Eye (tissue), 1 donor: ENCODE results near the gene NBL1.

Experiments used
- DNase-seq: peaks from one replicate; pipeline ENCODE4 v3.0.0-alpha.2; 2015

Gene NBL1

DNA sequence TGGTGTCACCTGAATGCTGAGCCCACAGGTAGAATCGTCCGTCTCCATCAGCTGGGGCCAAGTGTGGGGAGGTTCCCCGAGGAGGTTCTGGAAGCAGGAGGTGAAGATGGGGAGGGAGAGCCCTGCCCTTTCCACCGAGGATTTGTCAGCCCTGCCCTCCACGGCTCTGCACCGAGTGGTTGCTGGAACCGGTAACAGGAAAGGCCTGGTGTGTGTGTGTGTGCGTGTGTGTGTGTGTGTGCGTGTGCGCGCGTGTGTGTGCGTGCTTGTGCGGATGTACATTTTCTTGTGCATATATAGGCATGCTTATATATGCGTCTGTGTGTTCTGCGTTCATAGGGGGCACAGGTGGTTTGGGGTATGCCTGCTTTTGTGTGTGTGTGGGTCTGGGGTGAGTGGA, 3.5 kb downstream of the NBL1 start:
- no peak for DNase-seq

DNA sequence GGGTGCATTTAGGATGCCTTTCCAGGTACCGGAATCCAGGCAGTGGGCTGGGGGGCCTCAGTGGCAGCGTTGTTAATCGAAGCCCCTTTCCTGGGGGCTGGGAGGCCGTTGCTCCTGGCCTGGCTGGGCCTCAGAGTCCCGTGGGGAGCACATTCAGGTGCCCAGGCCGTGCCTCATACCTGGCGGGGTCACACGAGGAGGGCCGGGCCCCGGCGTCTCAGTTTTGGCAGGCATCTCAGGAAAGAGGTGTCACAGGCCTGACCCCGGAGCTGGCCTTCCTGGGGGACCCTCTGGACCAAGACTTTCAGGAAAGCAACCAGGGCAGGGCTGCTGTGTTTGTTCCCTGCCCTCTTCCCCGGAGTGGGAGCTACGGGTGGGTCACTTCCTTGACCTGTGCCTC, 4.1 kb downstream of the NBL1 start:
- no peak for DNase-seq

DNA sequence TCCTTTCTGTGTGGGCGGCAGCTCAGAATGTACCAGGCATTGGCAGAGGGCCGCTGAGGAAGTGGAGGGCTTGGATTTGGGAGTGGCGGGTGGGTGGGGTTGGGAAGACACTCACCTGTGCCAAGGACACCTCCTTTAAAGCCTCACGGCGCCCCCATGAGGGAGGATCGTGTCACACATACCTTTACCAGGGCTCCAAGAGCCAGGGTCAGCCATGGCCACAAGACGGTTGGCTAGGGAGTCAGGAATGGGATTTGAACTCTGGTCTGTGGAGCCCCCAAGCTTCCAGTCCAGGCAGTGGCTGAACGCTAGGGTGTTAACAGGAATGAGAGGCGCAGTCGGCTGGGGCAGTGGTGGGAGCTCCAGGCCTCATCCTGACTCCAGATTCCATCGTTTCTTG, 4.6 kb downstream of the NBL1 start:
- no peak for DNase-seq

DNA sequence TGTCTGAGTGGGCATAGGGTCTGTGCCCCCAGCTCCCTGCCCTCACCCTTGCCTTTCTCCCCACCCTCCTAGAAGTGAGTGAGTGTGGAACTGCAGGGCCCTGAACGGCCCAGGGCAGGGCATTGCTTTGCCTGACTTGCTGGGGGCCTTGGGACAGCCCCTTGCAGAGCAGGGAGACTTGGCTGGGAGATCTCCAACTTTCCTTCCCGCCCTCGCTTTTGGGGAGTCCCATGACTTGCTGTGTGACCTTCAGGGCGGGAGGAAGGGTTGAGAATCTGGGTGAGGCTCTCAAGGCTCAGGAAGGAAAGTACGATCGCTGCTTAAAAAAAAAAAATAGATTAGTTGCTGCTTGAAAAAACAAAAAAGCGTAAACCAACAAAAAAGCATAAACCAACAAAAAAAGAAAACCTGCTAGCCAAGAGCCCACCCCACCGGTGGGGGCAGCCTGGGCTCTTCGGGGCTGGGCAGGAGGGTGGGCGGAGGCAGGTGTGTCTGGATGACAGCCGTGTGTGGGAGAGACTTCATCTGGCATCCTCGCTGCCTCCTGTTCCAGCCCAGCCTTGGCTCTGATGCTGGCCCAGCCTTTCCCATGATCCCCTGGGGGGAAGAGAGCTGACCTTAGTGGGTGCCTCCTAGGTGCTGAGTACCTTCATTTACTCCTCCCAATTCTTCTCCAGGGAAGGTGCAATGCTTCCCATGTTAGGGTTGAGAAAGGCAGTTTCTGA, 6.5 kb downstream of the NBL1 start:
- DNase-seq = no peak

DNA sequence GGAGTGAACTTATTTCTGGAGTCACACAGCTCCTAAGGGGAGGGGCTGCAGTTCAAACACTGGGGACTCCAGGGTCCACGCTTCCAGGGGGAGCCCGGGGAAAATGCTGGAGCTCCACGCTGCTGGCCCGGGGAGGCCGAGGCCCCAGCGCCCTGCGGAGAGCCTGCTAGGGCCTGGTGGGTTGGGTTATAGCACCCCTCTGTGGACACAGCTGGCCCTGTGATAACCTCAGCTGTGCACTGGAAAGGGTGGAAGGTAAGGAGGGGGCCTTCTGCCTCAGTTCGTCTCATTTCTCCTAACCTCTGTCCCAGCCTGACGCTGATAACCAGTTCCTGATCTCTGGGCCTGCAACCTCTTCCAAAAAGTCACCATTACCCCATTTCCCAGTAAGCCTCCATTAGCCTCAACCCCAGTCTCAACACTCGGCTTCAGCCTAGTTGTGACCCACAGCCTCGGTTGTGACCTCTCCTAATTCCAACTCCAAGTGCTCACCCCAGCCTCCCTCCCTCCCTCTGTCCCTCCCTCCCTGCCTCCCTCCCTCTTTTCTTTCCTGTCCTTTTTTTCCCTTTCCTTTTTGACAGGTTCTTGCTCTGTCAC, 7.1 kb downstream of the NBL1 start:
- peak; percentile 70 for DNase-seq

DNA sequence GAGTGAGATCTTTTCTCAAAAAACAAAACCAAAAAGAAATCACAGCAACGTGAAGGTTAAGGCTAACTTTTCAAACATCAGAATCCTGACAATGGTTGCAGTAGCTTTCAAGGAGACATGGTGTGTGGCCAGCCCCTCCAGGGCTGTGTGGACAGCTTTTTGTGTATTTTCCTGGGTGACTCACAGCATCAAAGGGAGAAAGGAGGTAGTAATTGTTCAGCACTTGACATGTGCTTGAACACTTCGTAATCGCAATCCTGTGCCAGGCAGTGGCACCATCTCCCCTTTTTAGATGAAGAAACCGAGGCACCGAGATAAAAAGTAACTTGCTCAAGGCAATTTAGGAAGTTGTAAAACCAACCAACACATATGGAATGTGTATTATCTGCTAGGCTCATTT, 10.3 kb downstream of the NBL1 start:
- no peak for DNase-seq

DNA sequence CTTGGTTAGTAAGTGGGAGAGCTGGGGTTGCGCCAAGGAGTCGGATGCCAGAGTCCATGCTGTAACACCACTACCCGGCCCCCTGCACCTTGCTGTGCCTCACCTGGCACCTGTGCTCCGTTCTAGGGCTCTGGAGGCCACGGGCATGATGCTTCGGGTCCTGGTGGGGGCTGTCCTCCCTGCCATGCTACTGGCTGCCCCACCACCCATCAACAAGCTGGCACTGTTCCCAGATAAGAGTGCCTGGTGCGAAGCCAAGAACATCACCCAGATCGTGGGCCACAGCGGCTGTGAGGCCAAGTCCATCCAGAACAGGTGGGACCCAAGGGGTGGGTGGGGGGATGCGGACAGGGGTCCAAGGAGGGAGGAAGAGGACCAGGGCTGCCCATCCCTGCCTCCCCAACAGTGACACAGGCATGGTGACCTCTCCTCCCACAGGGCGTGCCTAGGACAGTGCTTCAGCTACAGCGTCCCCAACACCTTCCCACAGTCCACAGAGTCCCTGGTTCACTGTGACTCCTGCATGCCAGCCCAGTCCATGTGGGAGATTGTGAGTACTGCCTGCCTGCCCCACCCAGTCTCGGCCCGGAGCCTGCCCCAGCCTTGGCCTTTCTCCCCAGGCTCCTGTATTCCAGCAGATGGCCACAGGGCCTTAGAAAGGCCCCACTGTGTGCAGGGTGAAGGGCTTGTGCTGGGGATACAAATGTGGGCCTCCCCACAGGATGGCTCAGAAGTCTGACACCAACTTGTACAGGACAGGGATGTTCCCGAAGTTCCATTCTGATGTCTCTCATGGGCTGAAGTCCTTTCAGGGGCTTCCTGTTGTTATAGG, 11.0 kb downstream of the NBL1 start:
- DNase-seq = no peak

DNA sequence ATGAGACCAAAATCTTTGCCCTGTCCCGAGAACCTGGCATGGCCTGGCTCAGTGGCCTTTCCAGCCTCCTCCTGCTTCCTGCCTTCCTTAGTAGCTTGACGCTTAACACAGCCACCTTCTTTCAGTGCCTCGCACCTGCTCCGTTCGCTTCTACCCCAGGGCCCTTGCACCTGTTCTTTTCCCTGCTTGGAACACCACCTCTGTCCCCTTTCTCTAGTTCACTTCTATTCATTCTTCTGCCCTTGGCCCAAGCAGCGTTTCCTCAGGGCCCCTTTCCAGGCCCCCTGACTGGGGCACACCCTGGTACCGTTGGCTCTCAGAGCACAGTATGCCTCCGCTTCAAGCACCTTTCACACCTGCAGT, 11.6 kb downstream of the NBL1 start:
- DNase-seq = no peak

DNA sequence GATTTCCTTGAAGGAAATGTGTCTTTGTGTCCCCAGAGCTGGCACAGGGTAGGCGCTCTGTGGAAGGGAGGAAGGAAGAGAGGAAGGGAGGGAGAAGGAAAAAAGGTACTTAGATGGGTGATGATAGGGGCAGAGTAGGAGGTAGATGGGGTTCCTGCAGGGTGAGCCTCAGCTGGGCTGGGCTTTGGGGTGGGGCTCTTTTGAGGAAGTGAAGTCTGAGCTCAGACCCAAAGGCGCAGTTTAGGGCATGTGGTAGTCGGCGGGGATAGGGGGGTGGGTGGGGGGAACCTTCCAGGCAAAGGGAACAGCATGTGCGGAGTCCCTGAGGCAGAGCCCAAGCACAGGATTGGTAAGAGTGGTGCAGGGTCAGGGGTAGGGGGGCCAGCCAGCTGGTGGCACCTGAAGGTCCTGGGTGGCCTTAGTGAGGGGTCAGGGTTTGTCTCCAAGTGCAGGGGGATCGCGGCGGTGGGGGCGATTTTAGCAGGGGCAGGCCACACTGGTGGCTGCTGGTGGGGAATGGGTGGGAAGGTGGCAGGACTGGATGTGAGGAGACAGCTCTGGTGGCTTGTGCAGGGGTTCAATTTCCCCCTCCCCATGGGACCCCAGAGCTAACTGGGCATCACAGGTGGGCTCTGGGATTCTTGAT, 12.1 kb downstream of the NBL1 start:
- DNase-seq = no peak

DNA sequence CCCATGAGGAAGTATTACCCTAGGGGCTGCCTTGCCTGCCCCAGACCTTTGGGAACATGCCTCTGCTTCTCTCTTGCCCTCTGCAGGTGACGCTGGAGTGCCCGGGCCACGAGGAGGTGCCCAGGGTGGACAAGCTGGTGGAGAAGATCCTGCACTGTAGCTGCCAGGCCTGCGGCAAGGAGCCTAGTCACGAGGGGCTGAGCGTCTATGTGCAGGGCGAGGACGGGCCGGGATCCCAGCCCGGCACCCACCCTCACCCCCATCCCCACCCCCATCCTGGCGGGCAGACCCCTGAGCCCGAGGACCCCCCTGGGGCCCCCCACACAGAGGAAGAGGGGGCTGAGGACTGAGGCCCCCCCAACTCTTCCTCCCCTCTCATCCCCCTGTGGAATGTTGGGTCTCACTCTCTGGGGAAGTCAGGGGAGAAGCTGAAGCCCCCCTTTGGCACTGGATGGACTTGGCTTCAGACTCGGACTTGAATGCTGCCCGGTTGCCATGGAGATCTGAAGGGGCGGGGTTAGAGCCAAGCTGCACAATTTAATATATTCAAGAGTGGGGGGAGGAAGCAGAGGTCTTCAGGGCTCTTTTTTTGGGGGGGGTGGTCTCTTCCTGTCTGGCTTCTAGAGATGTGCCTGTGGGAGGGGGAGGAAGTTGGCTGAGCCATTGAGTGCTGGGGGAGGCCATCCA, 12.8 kb downstream of the NBL1 start:
- no peak for DNase-seq

DNA sequence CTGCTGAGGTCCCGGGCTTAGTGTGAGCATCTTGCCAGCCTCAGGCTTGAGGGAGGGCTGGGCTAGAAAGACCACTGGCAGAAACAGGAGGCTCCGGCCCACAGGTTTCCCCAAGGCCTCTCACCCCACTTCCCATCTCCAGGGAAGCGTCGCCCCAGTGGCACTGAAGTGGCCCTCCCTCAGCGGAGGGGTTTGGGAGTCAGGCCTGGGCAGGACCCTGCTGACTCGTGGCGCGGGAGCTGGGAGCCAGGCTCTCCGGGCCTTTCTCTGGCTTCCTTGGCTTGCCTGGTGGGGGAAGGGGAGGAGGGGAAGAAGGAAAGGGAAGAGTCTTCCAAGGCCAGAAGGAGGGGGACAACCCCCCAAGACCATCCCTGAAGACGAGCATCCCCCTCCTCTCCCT, 13.4 kb downstream of the NBL1 start:
- no peak for DNase-seq

DNA sequence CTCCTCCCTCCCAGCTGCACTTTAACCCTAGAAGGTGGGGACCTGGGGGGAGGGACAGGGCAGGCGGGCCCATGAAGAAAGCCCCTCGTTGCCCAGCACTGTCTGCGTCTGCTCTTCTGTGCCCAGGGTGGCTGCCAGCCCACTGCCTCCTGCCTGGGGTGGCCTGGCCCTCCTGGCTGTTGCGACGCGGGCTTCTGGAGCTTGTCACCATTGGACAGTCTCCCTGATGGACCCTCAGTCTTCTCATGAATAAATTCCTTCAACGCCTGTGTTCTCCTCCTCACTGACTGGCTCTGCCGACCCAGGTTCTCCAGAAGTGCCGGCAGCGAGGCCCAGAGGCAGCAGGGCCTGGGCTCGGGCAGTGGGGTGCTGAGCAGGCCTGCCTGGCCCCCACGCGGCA, 14.1 kb downstream of the NBL1 start:
- DNase-seq = no peak

DNA sequence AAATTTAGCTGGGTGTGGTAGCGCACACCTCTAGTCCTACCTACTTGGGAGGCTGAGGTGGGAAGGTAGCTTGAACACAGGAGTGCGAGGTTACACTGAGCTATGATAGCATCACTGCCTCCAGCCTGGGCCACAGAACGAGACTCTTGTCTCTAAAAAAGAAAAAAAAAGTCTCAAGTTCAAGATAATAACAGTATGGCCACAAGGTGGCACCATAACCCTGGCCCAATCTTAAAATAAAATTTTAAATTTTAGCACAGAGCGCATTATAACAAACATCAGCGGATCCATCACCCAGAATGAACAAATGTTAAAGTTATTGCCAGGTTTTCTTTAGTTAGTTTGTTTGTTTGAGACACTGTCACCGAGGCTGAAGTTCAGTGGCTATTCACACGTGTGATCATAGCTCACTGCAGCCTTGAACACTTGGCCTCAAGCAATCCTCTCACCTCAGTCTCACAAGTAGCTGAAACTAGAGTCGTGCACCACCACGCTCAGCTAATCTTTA, 17.7 kb downstream of the NBL1 start:
- peak; percentile 83 for DNase-seq

DNA sequence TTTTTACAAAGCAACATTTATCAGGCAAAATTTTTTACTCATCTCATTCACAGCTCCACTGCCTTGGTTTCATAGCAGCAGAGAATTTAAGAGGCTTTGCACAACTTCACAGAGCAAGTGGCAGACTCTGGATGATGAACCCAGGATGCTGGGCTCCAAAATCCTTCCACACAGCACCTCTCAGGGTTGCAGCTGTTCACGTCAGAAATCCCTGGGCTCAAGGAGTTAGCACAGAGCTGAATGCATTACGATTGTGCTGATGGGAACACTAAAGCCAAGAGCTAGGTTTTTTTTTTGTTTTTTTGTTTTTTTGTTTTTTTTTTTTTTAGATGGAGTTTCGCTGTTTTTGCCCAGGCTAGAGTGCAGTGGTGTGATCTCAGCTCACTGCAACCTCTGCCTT, 18.2 kb downstream of the NBL1 start:
- no peak for DNase-seq

DNA sequence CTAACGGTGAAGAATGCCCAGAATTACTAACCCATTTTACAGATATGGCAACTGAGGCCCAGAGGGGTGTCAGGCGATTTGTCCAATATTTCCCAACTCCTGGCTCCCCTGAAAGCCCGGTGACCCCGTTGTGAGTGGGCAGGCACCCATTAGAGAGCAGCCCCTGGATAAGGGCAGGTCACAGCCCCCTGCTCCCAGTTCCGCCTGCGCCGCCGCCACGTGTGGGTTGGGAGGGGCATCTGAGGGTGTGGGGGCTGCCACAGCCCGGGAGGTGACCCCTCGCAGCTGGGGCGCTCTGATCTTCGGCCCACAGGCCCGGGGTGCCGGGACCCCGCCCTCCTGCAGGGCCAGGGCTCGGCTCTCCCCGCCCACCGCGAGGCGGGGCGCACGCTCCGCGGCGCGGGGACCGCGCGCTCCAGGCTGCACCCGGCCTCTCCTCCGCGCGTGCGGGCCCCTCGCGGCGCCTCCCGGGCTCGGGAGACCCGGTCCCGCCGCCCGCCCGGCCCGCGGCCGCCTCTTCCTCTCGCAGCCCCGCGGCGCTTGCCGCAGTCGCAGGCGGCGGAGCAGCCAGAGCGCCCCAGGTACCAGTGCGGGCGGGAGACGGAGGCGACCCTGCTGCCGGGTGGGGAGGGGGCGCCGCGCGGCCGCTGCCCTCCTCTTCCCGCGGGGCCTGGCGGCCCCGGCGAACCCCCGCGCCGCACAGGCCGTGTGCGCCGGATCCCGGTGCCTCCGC, 20.5 kb downstream of the NBL1 start, which contains the start of gene HTR6:
HTR6 (plus strand) TSS at position 423 of the 733 bp plus-strand sequence. CDS start 879 bp downstream, outside the sequence.
- no peak for DNase-seq

DNA sequence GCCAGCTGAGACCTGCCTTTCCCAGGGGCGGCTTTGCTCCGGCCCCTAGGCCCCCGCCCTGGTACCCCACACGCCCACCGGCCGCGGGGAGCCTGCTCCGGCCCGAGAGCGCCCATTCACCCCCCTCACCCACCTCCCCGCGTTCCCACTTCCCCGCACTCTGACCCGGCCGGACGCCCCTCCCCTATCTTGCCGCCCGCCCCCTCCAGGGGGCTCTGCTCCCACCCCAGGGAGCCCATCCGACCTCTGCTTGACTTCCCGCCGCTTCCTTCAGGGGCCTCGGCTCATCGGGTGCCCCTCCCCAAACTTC, 21.0 kb downstream of the NBL1 start:
- no peak for DNase-seq

DNA sequence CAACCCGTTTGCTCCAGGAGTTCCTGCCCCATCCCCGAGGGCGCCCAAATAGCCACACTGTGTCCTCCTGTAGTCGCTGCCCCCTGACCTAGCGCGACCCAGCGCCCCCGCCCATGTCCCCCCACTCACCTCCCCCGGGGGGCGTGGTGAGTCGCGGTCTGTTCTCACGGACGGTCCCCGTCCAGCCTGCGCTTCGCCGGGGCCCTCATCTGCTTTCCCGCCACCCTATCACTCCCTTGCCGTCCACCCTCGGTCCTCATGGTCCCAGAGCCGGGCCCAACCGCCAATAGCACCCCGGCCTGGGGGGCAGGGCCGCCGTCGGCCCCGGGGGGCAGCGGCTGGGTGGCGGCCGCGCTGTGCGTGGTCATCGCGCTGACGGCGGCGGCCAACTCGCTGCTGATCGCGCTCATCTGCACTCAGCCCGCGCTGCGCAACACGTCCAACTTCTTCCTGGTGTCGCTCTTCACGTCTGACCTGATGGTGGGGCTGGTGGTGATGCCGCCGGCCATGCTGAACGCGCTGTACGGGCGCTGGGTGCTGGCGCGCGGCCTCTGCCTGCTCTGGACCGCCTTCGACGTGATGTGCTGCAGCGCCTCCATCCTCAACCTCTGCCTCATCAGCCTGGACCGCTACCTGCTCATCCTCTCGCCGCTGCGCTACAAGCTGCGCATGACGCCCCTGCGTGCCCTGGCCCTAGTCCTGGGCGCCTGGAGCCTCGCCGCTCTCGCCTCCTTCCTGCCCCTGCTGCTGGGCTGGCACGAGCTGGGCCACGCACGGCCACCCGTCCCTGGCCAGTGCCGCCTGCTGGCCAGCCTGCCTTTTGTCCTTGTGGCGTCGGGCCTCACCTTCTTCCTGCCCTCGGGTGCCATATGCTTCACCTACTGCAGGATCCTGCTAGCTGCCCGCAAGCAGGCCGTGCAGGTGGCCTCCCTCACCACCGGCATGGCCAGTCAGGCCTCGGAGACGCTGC, 21.7 kb downstream of the NBL1 start:
- no peak for DNase-seq

DNA sequence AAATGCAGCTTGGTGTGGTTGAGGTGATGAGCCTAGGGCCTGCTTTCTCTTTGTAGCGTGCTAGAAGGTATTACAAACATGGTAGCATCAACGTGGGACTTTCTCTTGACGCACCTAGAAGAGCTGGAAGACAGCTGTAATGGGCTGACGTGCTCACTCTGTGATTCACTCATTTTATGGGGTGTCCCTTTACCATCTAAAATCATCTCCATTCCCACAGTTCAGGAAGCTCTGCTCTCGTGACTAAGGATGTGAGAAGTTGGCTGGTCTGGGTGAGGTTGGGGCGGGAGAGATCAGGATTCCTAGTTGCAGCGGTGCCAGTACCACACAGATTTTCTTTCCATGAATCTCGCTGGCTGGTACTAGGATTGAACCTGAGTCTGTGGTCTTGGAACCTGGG, 24.8 kb downstream of the NBL1 start:
- DNase-seq = no peak

DNA sequence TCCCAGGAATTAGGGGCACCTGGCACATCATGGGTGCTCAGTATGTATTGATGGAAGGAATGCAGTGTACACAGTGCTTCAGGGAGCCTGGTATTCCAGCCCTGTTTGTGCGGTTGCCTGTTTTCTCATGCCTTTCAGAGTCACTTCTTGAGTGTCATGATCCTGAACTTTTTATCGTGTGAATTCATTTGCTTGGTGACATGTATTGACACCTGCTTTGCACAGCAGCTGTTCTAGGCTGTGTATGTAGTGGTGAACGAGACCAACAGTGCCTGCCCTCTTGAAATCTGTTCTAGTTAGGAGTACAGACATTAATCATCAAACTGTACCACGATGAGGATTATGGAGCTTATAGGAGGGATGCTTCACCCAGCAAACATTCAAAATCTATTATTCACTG, 26.7 kb downstream of the NBL1 start:
- no peak for DNase-seq

DNA sequence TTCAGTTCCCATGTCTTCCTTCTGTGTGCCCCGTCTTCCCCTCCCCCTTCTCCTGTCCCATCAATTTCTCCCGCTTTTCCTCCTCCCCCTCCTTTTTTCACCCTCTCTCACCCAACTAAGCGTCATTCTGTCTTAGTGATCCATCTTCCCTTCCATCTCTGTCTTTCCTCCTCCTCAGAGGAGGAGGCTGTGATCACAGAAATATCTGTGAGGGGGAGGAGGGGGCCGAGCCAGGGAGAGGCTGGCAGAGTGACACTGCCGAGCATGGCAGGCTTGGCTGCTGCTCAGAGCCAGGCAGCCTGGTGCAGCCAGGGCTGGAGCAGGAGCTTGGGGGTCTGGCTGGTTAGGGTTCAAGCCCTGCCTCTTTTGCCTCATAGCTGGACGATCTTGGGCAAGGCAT, 28.1 kb downstream of the NBL1 start:
- DNase-seq = no peak

DNA sequence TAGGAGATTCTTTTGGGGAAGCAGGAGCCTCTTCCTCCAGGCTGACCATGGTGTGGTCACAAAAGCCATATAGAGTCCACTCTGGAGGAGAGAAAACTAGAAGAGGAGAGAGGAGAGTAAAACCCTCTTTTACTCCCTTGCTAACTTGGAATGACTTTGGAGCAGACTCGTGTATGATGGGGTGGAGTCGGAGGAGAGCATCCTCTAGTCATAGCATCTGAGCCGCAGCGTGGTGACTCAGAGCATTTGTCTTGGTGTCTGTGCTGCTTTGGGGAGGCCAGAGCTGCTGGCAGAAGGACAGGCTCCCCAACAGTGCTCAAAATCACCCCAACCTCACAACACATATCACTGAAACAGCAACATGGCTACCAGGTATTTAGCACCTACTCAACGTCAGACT, 31.7 kb downstream of the NBL1 start:
- DNase-seq = no peak
